ENCODE results near the gene IVNS1ABP.

The IVNS1ABP gene

GRCh38 chr1:185312361-185313138 lies 4.5 kb downstream of the IVNS1ABP start:
- Histone ChIP-seq H3K36me3 (ENCODE audit: control insufficient read depth, low read depth, low read length) (peaks cover 41% of the 10 kb centered on the region), H3K9me3 (ENCODE audit: control insufficient read depth, low read depth, low read length) (no peaks in the 10 kb centered on the region), H3K4me3 (ENCODE audit: low read length) (peak overlapping the region; percentile 82), H3K4me1 (ENCODE audit: control insufficient read depth, low read depth, low read length) (peaks cover 24% of the 10 kb centered on the region), H3K9ac (ENCODE audit: low read length) (no peak overlapping the region), H3K27me3 (ENCODE audit: control insufficient read depth, insufficient read depth, low read length) (no peaks in the 10 kb centered on the region), H3K27ac (ENCODE audit: low read length) (no peak overlapping the region)

GRCh38 chr1:185311589-185312225 lies 5.3 kb downstream of the IVNS1ABP start:
- H3K4me3 ChIP-seq (ENCODE audit: low read length) = no peak overlapping the region
- no peak overlapping the region for H3K9ac ChIP-seq (ENCODE audit: low read length)
- peaks cover 50% of the 10 kb centered on the region for H3K36me3 ChIP-seq (ENCODE audit: control insufficient read depth, low read depth, low read length)

GRCh38 chr1:185309566-185309965 lies 7.5 kb downstream of the IVNS1ABP start:
- no peaks in the 10 kb centered on the region for H3K9me3 ChIP-seq (ENCODE audit: control insufficient read depth, low read depth, low read length)
- H3K27ac ChIP-seq (ENCODE audit: low read length) = no peak overlapping the region
- peaks cover 21% of the 10 kb centered on the region for H3K4me1 ChIP-seq (ENCODE audit: control insufficient read depth, low read depth, low read length)
- H3K27me3 ChIP-seq (ENCODE audit: control insufficient read depth, insufficient read depth, low read length) = no peaks in the 10 kb centered on the region
- peaks cover 67% of the 10 kb centered on the region for H3K36me3 ChIP-seq (ENCODE audit: control insufficient read depth, low read depth, low read length)
- H3K4me3 ChIP-seq (ENCODE audit: low read length) = no peak overlapping the region
- H3K9ac ChIP-seq (ENCODE audit: low read length) = no peak overlapping the region

More at GRCh38 chr1:185311589-185312225, 5.3 kb downstream of the IVNS1ABP start:
- Histone ChIP-seq H3K27ac (ENCODE audit: low read length) (no peak overlapping the region), H3K4me1 (ENCODE audit: control insufficient read depth, low read depth, low read length) (peaks cover 24% of the 10 kb centered on the region), H3K9me3 (ENCODE audit: control insufficient read depth, low read depth, low read length) (no peaks in the 10 kb centered on the region), H3K27me3 (ENCODE audit: control insufficient read depth, insufficient read depth, low read length) (no peaks in the 10 kb centered on the region)

- H3K9ac ChIP-seq (ENCODE audit: low read length) = no peak overlapping the region
- H3K36me3 ChIP-seq (ENCODE audit: control insufficient read depth, low read depth, low read length) = peaks cover 82% of the 10 kb centered on the region
- H3K4me1 ChIP-seq (ENCODE audit: control insufficient read depth, low read depth, low read length) = peaks cover 6% of the 10 kb centered on the region
- H3K27me3 ChIP-seq (ENCODE audit: control insufficient read depth, insufficient read depth, low read length) = no peaks in the 10 kb centered on the region
- no peaks in the 10 kb centered on the region for H3K9me3 ChIP-seq (ENCODE audit: control insufficient read depth, low read depth, low read length)
- H3K4me3 ChIP-seq (ENCODE audit: low read length) = no peak overlapping the region
- H3K27ac ChIP-seq (ENCODE audit: low read length) = no peak overlapping the region
Measured at GRCh38 chr1:185308126-185308525, 8.9 kb downstream of the IVNS1ABP start.

- peaks cover 97% of the 10 kb centered on the region for H3K36me3 ChIP-seq (ENCODE audit: control insufficient read depth, low read depth, low read length)
- no peak overlapping the region for H3K9ac ChIP-seq (ENCODE audit: low read length)
- H3K4me1 ChIP-seq (ENCODE audit: control insufficient read depth, low read depth, low read length) = no peaks in the 10 kb centered on the region
- H3K4me3 ChIP-seq (ENCODE audit: low read length) = no peak overlapping the region
- H3K9me3 ChIP-seq (ENCODE audit: control insufficient read depth, low read depth, low read length) = no peaks in the 10 kb centered on the region
- no peak overlapping the region for H3K27ac ChIP-seq (ENCODE audit: low read length)
- no peaks in the 10 kb centered on the region for H3K27me3 ChIP-seq (ENCODE audit: control insufficient read depth, insufficient read depth, low read length)
Measured at GRCh38 chr1:185305419-185305818, 11.6 kb downstream of the IVNS1ABP start.

GRCh38 chr1:185300152-185300551 lies 16.9 kb downstream of the IVNS1ABP start:
- no peaks in the 10 kb centered on the region for H3K4me1 ChIP-seq (ENCODE audit: control insufficient read depth, low read depth, low read length)
- H3K9ac ChIP-seq (ENCODE audit: low read length) = no peak overlapping the region
- no peaks in the 10 kb centered on the region for H3K27me3 ChIP-seq (ENCODE audit: control insufficient read depth, insufficient read depth, low read length)
- no peaks in the 10 kb centered on the region for H3K9me3 ChIP-seq (ENCODE audit: control insufficient read depth, low read depth, low read length)
- H3K27ac ChIP-seq (ENCODE audit: low read length) = no peak overlapping the region
- H3K36me3 ChIP-seq (ENCODE audit: control insufficient read depth, low read depth, low read length) = peaks cover 97% of the 10 kb centered on the region
- no peak overlapping the region for H3K4me3 ChIP-seq (ENCODE audit: low read length)

GRCh38 chr1:185297982-185298381 lies 19.1 kb downstream of the IVNS1ABP start:
- Histone ChIP-seq H3K9me3 (ENCODE audit: control insufficient read depth, low read depth, low read length) (no peaks in the 10 kb centered on the region), H3K27ac (ENCODE audit: low read length) (no peak overlapping the region), H3K9ac (ENCODE audit: low read length) (no peak overlapping the region), H3K4me3 (ENCODE audit: low read length) (no peak overlapping the region), H3K4me1 (ENCODE audit: control insufficient read depth, low read depth, low read length) (no peaks in the 10 kb centered on the region), H3K27me3 (ENCODE audit: control insufficient read depth, insufficient read depth, low read length) (no peaks in the 10 kb centered on the region), H3K36me3 (ENCODE audit: control insufficient read depth, low read depth, low read length) (peaks cover 83% of the 10 kb centered on the region)

- Histone ChIP-seq H3K9ac (ENCODE audit: low read length) (no peak overlapping the region), H3K36me3 (ENCODE audit: control insufficient read depth, low read depth, low read length) (peaks cover 57% of the 10 kb centered on the region), H3K4me3 (ENCODE audit: low read length) (no peak overlapping the region), H3K27me3 (ENCODE audit: control insufficient read depth, insufficient read depth, low read length) (no peaks in the 10 kb centered on the region), H3K27ac (ENCODE audit: low read length) (no peak overlapping the region), H3K9me3 (ENCODE audit: control insufficient read depth, low read depth, low read length) (no peaks in the 10 kb centered on the region), H3K4me1 (ENCODE audit: control insufficient read depth, low read depth, low read length) (no peaks in the 10 kb centered on the region)
Measured at GRCh38 chr1:185295091-185295490, 22.0 kb downstream of the IVNS1ABP start.

- no peak overlapping the region for H3K9ac ChIP-seq (ENCODE audit: low read length)
- H3K27ac ChIP-seq (ENCODE audit: low read length) = no peak overlapping the region
- no peaks in the 10 kb centered on the region for H3K9me3 ChIP-seq (ENCODE audit: control insufficient read depth, low read depth, low read length)
- H3K27me3 ChIP-seq (ENCODE audit: control insufficient read depth, insufficient read depth, low read length) = no peaks in the 10 kb centered on the region
- H3K36me3 ChIP-seq (ENCODE audit: control insufficient read depth, low read depth, low read length) = peaks cover 46% of the 10 kb centered on the region
- H3K4me3 ChIP-seq (ENCODE audit: low read length) = no peak overlapping the region
- H3K4me1 ChIP-seq (ENCODE audit: control insufficient read depth, low read depth, low read length) = no peaks in the 10 kb centered on the region
Measured at GRCh38 chr1:185293967-185294542, 23.0 kb downstream of the IVNS1ABP start.

- no peak overlapping the region for H3K4me3 ChIP-seq (ENCODE audit: low read length)
- no peak overlapping the region for H3K9ac ChIP-seq (ENCODE audit: low read length)
- H3K4me1 ChIP-seq (ENCODE audit: control insufficient read depth, low read depth, low read length) = no peaks in the 10 kb centered on the region
- no peaks in the 10 kb centered on the region for H3K9me3 ChIP-seq (ENCODE audit: control insufficient read depth, low read depth, low read length)
- peaks cover 28% of the 10 kb centered on the region for H3K36me3 ChIP-seq (ENCODE audit: control insufficient read depth, low read depth, low read length)
- no peaks in the 10 kb centered on the region for H3K27me3 ChIP-seq (ENCODE audit: control insufficient read depth, insufficient read depth, low read length)
- no peak overlapping the region for H3K27ac ChIP-seq (ENCODE audit: low read length)
Measured at GRCh38 chr1:185292237-185292636, 24.8 kb downstream of the IVNS1ABP start.

GRCh38 chr1:185291652-185292051 lies 25.4 kb downstream of the IVNS1ABP start:
- no peaks in the 10 kb centered on the region for H3K9me3 ChIP-seq (ENCODE audit: control insufficient read depth, low read depth, low read length)
- H3K27ac ChIP-seq (ENCODE audit: low read length) = no peak overlapping the region
- H3K27me3 ChIP-seq (ENCODE audit: control insufficient read depth, insufficient read depth, low read length) = no peaks in the 10 kb centered on the region

More at GRCh38 chr1:185291652-185292051, 25.4 kb downstream of the IVNS1ABP start:
- Histone ChIP-seq H3K36me3 (ENCODE audit: control insufficient read depth, low read depth, low read length) (peaks cover 22% of the 10 kb centered on the region), H3K4me3 (ENCODE audit: low read length) (no peak overlapping the region), H3K9ac (ENCODE audit: low read length) (no peak overlapping the region), H3K4me1 (ENCODE audit: control insufficient read depth, low read depth, low read length) (no peaks in the 10 kb centered on the region)

Measured in iPS-18a (cell line).